CD1c-positive myeloid dendritic cell (primary cell): Measurements from ENCODE around the gene PEAR1.

Source experiments
- DNase-seq: peaks from one replicate; pipeline ENCODE4 v3.0.0-alpha.2; 2016; ENCODE audit errors: extremely low spot score

Gene PEAR1, protein sequence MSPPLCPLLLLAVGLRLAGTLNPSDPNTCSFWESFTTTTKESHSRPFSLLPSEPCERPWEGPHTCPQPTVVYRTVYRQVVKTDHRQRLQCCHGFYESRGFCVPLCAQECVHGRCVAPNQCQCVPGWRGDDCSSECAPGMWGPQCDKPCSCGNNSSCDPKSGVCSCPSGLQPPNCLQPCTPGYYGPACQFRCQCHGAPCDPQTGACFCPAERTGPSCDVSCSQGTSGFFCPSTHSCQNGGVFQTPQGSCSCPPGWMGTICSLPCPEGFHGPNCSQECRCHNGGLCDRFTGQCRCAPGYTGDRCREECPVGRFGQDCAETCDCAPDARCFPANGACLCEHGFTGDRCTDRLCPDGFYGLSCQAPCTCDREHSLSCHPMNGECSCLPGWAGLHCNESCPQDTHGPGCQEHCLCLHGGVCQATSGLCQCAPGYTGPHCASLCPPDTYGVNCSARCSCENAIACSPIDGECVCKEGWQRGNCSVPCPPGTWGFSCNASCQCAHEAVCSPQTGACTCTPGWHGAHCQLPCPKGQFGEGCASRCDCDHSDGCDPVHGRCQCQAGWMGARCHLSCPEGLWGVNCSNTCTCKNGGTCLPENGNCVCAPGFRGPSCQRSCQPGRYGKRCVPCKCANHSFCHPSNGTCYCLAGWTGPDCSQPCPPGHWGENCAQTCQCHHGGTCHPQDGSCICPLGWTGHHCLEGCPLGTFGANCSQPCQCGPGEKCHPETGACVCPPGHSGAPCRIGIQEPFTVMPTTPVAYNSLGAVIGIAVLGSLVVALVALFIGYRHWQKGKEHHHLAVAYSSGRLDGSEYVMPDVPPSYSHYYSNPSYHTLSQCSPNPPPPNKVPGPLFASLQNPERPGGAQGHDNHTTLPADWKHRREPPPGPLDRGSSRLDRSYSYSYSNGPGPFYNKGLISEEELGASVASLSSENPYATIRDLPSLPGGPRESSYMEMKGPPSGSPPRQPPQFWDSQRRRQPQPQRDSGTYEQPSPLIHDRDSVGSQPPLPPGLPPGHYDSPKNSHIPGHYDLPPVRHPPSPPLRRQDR

GRCh38 chr1:156893048-156893953, at the start of gene PEAR1:
TSS of gene PEAR1 (plus strand) at chr1:156893718. CDS start at chr1:156903927, 10,209 bp downstream.
- no peak for DNase-seq

DNA sequence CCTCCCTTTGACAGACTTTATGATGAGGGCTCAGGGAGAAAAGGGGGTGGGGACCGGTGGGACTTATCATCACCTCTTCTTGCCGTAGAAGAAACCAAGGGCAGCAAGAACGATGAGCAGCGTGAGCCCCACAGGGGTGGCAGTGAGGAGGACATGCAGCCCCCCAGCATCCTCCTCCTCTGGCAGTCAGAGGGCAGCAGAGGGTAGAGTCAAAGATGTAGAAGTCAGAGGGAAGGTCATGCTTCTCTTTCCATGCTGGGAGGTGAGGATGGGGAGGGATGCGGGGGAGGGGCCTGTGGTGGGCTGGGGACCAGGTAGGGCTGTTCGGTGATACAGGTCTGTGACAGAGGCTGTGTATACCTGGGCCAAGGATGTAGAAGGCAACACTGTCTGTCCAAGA, 49.4 kb upstream of the PEAR1 start:
- DNase-seq, result no peak

GRCh38 chr1:156844638-156845037, 48.9 kb upstream of the PEAR1 start:
- no peak for DNase-seq

DNA sequence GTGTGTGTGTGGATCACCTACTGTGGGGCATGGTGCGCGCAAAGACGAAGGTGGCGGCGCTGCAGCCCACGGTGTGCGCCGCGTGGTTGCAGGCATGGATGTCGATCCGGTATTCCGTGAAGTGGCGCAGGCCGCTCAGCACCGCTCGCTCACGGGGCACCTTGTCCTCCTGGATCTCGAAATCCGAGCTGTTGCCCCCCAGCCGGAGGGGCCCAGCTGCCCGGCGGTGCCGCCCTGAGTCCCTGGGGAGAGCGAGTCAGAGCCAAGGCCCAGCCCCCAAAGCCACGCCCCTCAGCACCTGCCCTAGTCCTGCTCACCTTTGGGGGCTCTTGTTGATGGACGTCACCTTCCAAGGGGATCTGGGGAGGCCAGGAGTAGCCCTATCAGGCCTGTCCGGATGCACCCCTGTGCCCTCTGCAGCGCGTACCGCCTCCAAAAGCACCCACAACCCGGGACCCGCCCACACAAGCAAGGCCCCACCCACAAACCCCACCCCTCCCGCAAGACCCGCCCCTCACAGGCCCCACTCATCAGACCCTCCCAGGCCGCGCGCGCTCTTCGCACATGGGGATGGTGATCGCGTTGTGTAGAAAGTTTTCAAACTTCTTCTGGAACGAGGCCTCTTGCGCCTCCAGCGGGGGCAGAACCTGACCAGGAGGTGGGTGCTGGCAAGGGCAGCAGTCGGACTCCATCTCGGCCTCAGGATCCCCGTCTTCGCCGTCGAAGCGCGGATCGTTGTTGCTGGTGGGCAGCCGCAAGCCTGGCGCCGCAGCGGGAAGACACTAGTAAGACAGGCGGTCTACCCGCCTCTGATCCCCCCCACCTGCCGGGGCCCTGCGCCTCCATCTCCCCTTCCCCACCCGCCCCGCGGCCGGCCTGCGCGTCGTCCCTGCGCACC, 48.2 kb upstream of the PEAR1 start:
- DNase-seq, result peak; percentile 30

GRCh38 chr1:156845953-156846545, 47.5 kb upstream of the PEAR1 start:
- DNase-seq, result no peak

GRCh38 chr1:156846643-156847042, 46.9 kb upstream of the PEAR1 start:
- no peak for DNase-seq

GRCh38 chr1:156847591-156848460, 45.7 kb upstream of the PEAR1 start:
- no peak for DNase-seq

DNA sequence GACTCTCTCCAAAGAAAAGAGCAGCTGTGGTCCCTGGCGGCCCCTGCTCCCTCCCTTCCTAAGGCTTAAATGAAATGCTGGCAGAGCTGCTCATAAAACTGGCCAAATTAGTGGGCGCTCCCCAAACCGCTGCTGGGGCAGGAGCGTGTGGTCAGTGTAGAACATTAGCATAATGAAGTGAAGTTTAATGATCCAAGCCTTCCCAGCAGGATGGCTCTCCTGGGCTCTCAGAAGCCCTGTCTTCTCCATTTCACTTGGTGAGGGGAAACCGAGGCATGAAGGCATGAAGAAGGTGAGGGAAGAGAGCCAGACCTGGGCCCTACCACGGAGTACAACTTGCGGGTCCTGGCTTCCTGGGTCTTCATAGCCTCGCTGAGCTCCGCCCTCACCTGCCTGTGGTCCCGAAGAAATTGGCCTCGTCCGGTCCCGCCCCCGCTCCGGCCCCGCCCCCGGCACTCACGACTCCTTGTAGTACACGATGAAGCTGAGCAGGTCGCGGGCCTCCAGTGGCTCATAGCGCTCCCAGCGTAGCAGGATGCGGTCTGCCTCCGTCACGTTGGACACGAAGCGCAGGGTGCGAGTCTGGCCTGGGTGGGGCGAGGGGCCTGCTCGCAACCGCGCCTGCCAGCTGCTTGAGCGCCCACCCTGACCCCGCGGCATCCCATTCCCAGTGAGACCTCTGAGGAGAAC, 44.9 kb upstream of the PEAR1 start:
- DNase-seq, result no peak

GRCh38 chr1:156849151-156849496, 44.4 kb upstream of the PEAR1 start:
- DNase-seq, result no peak

DNA sequence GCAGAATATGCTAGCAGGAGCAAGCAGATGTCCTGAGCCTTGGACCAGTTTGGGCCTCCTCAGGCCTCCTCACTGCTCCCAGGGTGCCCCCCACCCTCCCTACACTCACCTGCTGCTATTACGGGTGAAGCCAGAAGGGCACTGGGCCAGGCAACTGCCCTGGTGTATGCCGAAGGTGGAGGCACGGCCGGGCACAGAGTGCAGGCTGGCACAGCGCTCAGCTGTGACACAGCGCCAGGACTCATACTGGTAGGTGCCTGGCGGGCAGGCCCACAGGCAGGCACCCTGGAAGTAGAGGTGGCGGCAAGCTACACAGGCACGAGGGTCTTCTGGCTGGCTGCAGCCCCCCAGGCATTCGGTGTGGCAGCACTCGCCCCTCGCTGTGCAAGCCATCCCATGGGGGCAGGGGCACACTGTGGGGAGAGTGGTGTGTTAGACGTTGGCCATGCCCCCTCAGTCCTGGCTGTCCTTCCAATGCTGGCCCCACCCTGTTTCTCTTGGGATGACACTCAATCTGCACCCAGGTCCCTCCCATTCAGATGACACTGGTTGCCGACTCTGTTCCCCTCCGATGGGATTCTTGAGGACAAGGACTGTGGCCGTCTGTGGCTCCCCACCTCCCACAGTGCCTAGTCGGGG, 41.6 kb upstream of the PEAR1 start:
- no peak for DNase-seq

GRCh38 chr1:156852418-156852874, 41.1 kb upstream of the PEAR1 start:
- DNase-seq, result no peak

DNA sequence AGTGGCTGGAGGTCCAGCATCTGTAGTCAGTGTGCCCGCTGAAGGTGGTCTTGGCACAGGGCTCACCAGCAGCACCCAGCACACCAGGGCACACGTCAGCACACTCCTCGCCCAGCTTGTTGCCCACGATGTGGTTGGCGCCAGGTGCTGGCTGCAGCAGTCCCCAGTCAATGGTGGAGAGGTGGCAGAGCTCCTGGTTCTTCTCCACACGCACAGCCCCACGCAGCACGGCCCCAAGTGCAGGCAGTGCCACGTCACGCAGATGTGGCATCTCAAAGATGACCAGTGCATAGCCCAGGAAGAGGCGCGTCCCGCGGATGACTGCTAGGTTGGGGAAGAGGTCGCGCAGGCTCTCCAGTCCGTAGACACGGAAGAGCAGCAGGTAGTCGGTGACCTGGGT, 39.8 kb upstream of the PEAR1 start:
- no peak for DNase-seq

DNA sequence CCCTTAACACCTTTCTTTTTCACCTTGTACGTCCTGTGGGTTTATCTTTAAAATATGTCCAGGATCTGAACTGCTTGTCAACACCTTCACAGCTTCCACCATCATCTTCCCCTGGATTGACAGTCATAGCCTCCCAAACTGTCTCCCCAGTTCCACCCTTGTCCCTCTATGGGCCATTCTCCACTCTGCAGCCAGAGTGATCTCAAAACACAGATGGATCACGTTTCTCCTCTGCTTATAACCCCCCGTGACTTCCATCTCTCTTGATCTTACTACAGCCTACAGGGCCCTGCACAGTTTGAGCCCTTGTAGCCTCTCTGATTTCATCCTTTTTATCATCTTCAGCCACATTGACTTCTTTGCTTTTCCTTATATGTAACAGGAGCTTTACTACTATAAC, 38.9 kb upstream of the PEAR1 start:
- no peak for DNase-seq

GRCh38 chr1:156856282-156856785, 37.2 kb upstream of the PEAR1 start:
- peak; percentile 27 for DNase-seq

DNA sequence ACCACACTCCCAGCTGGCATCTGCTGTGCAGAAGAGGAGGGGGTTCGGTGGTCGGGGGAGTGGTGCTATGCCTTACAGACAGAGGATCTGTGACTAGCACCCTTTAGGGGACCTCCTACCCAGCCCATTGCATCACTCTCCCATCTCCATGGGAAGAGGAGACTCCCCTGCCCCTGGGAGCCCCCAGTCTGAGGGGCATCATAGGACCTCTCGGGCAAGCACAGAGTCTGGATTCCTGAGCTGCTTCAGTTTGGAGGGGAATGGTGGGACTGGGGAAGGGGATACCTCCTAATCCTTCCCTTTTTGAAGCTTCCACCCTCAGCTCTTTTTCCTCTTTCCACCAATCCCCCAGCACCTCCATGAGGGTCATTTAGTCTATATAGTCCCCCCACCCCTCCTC, 36.0 kb upstream of the PEAR1 start:
- DNase-seq, result no peak

GRCh38 chr1:156858555-156858956, 35.0 kb upstream of the PEAR1 start:
- DNase-seq, result no peak

DNA sequence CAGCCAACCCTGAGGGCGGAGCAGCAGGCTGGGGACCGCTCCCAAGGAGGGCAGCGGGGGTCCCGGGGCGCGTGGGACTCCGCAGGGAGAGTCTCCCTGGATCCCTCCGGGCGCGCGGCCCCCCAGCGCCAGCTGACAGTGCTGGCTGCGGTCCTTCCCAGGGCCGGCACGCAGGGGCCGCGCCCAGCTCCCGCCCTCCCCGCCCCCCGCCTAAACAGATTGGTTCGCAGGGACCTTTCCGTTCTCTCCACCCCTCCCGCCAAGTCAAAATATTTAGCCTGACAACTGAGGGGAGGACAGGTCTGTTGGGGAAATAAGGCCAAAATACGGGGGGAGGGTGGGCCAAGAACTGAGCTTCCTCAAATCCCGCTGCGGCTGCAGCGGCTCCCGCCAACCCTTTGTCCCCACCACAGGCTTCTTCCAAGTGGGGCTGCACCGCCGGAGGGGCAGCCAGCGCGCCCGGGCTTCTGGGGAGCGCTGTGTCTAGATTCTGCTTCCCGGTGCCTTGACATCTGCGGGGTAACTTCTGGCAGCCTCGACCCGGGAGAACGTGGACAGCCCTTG, 34.5 kb upstream of the PEAR1 start, which contains the start of gene INSRR:
Gene INSRR (minus strand): TSS at position 159 of the 564 bp plus-strand sequence. CDS start 496 bp downstream, outside the sequence.
- DNase-seq, result no peak
